CD4-positive, alpha-beta T cell (primary cell): Measurements from ENCODE around the gene NRL. TPM values are rescaled to one million over a fixed set of nuclear protein-coding genes. Genes with fewer than 3 reads are reported as not detected.

ENCODE experiments used
- ATAC-seq: fragments of 200-7000 bp; cut with Tn5 transposase; one replicate; pipeline ENCODE4 v1.10.0; 2022; ENCODE audit warnings: mild to moderate bottlenecking; ENCODE audit not compliant: poor library complexity
- CTCF ChIA-PET: fragments of 350-600 bp; sonication (Branson Sonifier 250); formaldehyde crosslinking; loops from one replicate; lab custom pipeline; 2021; ENCODE audit warnings: antibody characterized with exemption, inconsistent platforms; lab: Charles Lee
- POLR2A ChIA-PET: fragments of 350-600 bp; sonication (Branson Sonifier 250); formaldehyde crosslinking; loops from one replicate; lab custom pipeline; 2021; ENCODE audit warnings: antibody characterized with exemption, inconsistent platforms; lab: Charles Lee
- DNase-seq, 14 experiments: peaks; one replicate each; pipeline ENCODE4 v3.0.0-alpha.2; 2013 to 2020; ENCODE audit warnings: mixed read lengths in 2 of 14
- H3K27ac ChIP-seq, 2 donors: one replicate each; pipeline versions ENCODE4 v1.5.1 to v1.7.0; 2013; ENCODE audit warnings: low read length in 2 of 2, low read depth in 1 of 2, mild to moderate bottlenecking in 1 of 2
- H3K27me3 ChIP-seq, 2 experiments: 1 replicate in 1 of 2; 2 replicates in 1 of 2; pipeline versions ENCODE4 v1.6.1 to v1.7.0; 2013; ENCODE audit warnings: low read length in 2 of 2, control low read depth in 1 of 2, mild to moderate bottlenecking in 1 of 2, moderate library complexity in 1 of 2; ENCODE audit not compliant: insufficient read depth in 2 of 2, control insufficient read depth in 1 of 2
- H3K36me3 ChIP-seq: one replicate; pipeline ENCODE4 v1.6.1; 2013; ENCODE audit warnings: low read length, control low read depth; ENCODE audit not compliant: insufficient read depth
- H3K4me1 ChIP-seq: one replicate; pipeline ENCODE4 v1.6.1; 2013; ENCODE audit warnings: low read length, control low read depth; ENCODE audit not compliant: insufficient read depth
- H3K4me3 ChIP-seq: one replicate; pipeline ENCODE4 v1.5.1; 2013; ENCODE audit warnings: mild to moderate bottlenecking, low read length, moderate library complexity
- H3K9me3 ChIP-seq, 2 experiments: 1 replicate in 1 of 2; 2 replicates in 1 of 2; pipeline versions ENCODE4 v1.6.1 to v1.7.0; 2013; ENCODE audit warnings: low read length in 2 of 2, mild to moderate bottlenecking in 2 of 2, control low read depth in 1 of 2, moderate library complexity in 1 of 2; ENCODE audit not compliant: control insufficient read depth in 1 of 2, insufficient read depth in 1 of 2
- H3K27ac Mint-ChIP-seq: one replicate; pipeline ENCODE4 v1.8.0; 2020; ENCODE audit warnings: mixed read lengths
- H3K27me3 Mint-ChIP-seq: one replicate; pipeline ENCODE4 v1.8.0; 2021; ENCODE audit warnings: mixed read lengths
- H3K36me3 Mint-ChIP-seq: one replicate; pipeline ENCODE4 v1.8.0; 2021; ENCODE audit warnings: low read depth, mixed read lengths
- H3K4me1 Mint-ChIP-seq: one replicate; pipeline ENCODE4 v1.8.0; 2021; ENCODE audit warnings: low read depth, mixed read lengths
- H3K4me3 Mint-ChIP-seq: one replicate; pipeline ENCODE4 v1.8.0; 2020; ENCODE audit warnings: mild to moderate bottlenecking, mixed read lengths
- H3K9me3 Mint-ChIP-seq: one replicate; pipeline ENCODE4 v1.8.0; 2020; ENCODE audit warnings: mixed read lengths
- CTCF ChIP-seq: fragments of 200-600 bp; IDR thresholded peaks from one replicate; pipeline ENCODE4 v1.8.0; 2022; ENCODE audit warnings: antibody characterized with exemption, mild to moderate bottlenecking
- intact Hi-C, 2 experiments: fragments of 100-400 bp; cut with DNase I in 1 of 2; cut with micrococcal nuclease in 1 of 2; formaldehyde crosslinking; loops; one replicate each; pipeline versions ENCODE4 v1.15.1 to v1.9.0; 2023 to 2025; cut with DNase I, micrococcal nuclease
- total RNA-seq, 174 experiments: library from RNA in 2 of 174; stranded (reverse) in 2 of 174; gene quantifications; one replicate each; pipeline ENCODE4 v1.2.3 and lab custom pipeline; 2021 to 2026

The NRL gene
- total RNA-seq, 2 experiments from 2014 or later, result 1.6 to 1.9 TPM

DNA sequence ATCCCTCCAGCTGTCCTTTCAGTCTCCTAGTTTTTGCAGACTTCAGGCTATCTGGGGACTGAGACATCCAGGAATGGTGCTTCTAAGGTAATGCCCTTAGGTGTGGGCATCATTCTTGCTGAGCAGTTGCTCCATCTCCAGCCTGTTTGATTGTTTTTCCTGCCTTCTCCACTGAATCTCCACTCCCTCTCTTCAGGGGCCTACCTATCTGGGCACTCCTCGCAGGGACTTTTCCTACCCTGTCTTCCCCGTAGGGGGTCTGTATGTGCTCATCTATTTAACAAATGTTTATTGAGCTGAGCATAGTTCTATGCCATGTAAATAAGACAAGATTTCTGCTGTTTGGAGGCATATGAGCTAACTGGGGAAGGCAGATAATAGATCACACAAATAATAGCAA lies 18.2 kb upstream of the NRL start:
- no peak for TF ChIP-seq CTCF
- POLR2A ChIA-PET, result interaction anchor here (0.7 to 11.7 kb wide), 7 partner anchors 8 to 1037 kb away, joined by 3 to 296 read pairs (median 13); partner anchors contain the start of genes DCAF11, EMC9, IRF9 and NRL
- intact Hi-C loops, result loop anchor here in 1 of 2 experiments (1.0 kb wide), 1 partner anchor 11 kb away; no protein-coding TSS in a partner anchor
- peaks cover 42% of the 10 kb centered on the region for H3K4me1 ChIP-seq
- no peaks in the 10 kb centered on the region for H3K9me3 Mint-ChIP-seq
- DNase-seq, result no peak
- H3K36me3 Mint-ChIP-seq, result peaks cover 16% of the 10 kb centered on the region
- H3K4me3 ChIP-seq, result no peak overlapping the region
- peak overlapping the region; percentile 91 for H3K27ac Mint-ChIP-seq
- no peaks in the 10 kb centered on the region for H3K27me3 ChIP-seq
- peak overlapping the region; percentile 47 to 75 for H3K27ac ChIP-seq
- H3K27me3 Mint-ChIP-seq, result no peaks in the 10 kb centered on the region
- no peaks in the 10 kb centered on the region for H3K9me3 ChIP-seq
- peaks cover 10% of the 10 kb centered on the region for H3K36me3 ChIP-seq
- peak overlapping the region; percentile 59 for H3K4me3 Mint-ChIP-seq
- peaks cover 46% of the 10 kb centered on the region for H3K4me1 Mint-ChIP-seq
- CTCF ChIA-PET, result interaction anchor here (1.5 to 1.6 kb wide), 2 partner anchors 28 to 110 kb away, joined by 3 to 5 read pairs; partner anchors contain the start of genes IRF9 and TINF2
- ATAC-seq, result no peak

DNA sequence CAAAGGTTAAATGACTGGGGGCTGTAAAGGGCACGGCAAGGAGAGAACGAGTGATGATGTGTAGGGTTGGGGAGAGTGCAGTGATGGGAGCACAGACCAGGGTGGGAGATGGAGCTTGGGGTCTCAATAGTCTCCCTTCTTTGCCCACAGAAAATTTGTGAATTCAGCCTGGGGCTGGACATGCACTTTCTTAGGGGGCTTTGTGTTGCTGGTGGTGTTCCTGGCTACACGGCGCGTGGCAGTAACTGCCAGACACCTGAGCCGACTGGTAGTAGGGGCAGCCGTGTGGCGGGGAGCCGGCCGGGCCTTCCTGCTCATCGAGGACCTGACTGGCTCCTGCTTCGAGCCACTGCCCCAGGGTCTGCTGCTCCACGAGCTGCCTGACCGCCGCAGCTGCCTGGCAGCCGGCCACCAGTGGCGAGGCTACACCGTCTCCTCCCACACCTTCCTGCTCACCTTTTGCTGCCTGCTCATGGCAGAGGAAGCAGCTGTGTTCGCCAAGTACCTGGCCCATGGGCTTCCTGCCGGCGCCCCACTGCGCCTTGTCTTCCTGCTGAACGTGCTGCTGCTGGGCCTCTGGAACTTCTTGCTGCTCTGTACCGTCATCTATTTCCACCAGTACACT lies 17.4 kb upstream of the NRL start:
- CTCF ChIA-PET, result interaction anchor here (1.5 to 1.6 kb wide), 2 partner anchors 29 to 111 kb away, joined by 3 to 5 read pairs; partner anchors contain the start of genes IRF9 and TINF2

DNA sequence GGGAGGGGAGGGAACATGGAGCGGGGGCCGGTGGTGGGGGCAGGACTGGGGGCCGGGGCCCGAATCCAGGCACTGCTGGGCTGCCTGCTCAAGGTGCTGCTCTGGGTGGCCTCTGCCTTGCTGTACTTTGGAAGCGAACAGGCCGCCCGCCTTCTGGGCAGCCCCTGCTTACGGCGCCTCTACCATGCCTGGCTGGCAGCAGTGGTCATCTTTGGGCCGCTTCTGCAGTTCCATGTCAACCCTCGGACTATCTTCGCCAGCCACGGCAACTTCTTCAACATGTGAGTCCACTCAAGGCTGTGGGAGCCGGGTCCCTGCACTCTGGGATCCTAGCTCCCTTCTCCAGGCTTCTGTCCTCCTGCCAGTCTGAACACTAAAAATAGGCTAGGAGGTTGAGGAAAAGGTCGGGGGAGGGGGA lies 16.8 kb upstream of the NRL start:
- peak overlapping the region; percentile 91 for H3K27ac Mint-ChIP-seq
- no peak for TF ChIP-seq CTCF
- DNase-seq (no peak), ATAC-seq (no peak)
- no peak overlapping the region for H3K4me3 Mint-ChIP-seq
- H3K9me3 Mint-ChIP-seq, result no peaks in the 10 kb centered on the region
- H3K27ac ChIP-seq, result no peak overlapping the region
- H3K4me1 ChIP-seq, result peaks cover 28% of the 10 kb centered on the region
- H3K27me3 Mint-ChIP-seq, result no peaks in the 10 kb centered on the region
- ChIA-PET POLR2A (interaction anchor here (0.9 to 11.7 kb wide), 6 partner anchors 10 to 64 kb away, joined by 3 to 296 read pairs (median 14); partner anchors contain the start of genes DCAF11, EMC9, IRF9 and NRL), CTCF (interaction anchor here (1.5 kb wide), 1 partner anchor 30 kb away, joined by 5 read pairs; the partner anchor contains the start of gene IRF9)
- no peaks in the 10 kb centered on the region for H3K27me3 ChIP-seq
- H3K36me3 ChIP-seq, result no peaks in the 10 kb centered on the region
- no peak overlapping the region for H3K4me3 ChIP-seq
- no peaks in the 10 kb centered on the region for H3K9me3 ChIP-seq
- intact Hi-C loops, result no loop called here
- peaks cover 8% of the 10 kb centered on the region for H3K36me3 Mint-ChIP-seq
- peaks cover 35% of the 10 kb centered on the region for H3K4me1 Mint-ChIP-seq

More for the DNA sequence above, 17.4 kb upstream of the NRL start:
- peak overlapping the region; percentile 13 for H3K4me3 ChIP-seq
- H3K36me3 Mint-ChIP-seq, result peaks cover 15% of the 10 kb centered on the region
- no peaks in the 10 kb centered on the region for H3K9me3 Mint-ChIP-seq
- peaks cover 41% of the 10 kb centered on the region for H3K4me1 Mint-ChIP-seq
- peak in 11 of 14 experiments; percentile 12 to 70 (median 43) for DNase-seq
- intact Hi-C loops, result loop anchor here in 1 of 2 experiments (1.0 kb wide), 1 partner anchor 10 kb away; no protein-coding TSS in a partner anchor
- H3K27me3 Mint-ChIP-seq, result no peaks in the 10 kb centered on the region
- no peak for TF ChIP-seq CTCF
- H3K4me1 ChIP-seq, result peaks cover 34% of the 10 kb centered on the region
- H3K27me3 ChIP-seq, result no peaks in the 10 kb centered on the region
- no peak for ATAC-seq
- peak overlapping the region; percentile 59 for H3K4me3 Mint-ChIP-seq
- no peaks in the 10 kb centered on the region for H3K9me3 ChIP-seq
- POLR2A ChIA-PET, result interaction anchor here (0.9 to 11.7 kb wide), 8 partner anchors 9 to 63 kb away, joined by 3 to 296 read pairs (median 8); partner anchors contain the start of genes DCAF11, EMC9, IRF9 and NRL
- H3K27ac ChIP-seq, result peak overlapping the region; percentile 47 to 75
- H3K27ac Mint-ChIP-seq, result peak overlapping the region; percentile 91
- peaks cover 2% of the 10 kb centered on the region for H3K36me3 ChIP-seq
